Uterus (tissue), 4 donors: ENCODE results near the gene SPATA20. TPM values are rescaled to one million over a fixed set of nuclear protein-coding genes. Genes with fewer than 3 reads are reported as not detected.

Source experiments
- DNase-seq, 2 donors: peaks; one replicate each; pipeline ENCODE4 v3.0.0-alpha.2; 2019 to 2020
- H3K27ac ChIP-seq, 2 donors: fragments of 200-600 bp; sonication (generic); 1 replicate in 1 of 2; 2 replicates in 1 of 2; pipeline ENCODE4 v1.5.1; 2016 to 2018
- H3K27me3 ChIP-seq, 2 donors: fragments of 200-600 bp; sonication (generic); one replicate each; pipeline ENCODE4 v1.5.1; 2018 to 2019; ENCODE audit warnings: control low read depth in 1 of 2
- H3K36me3 ChIP-seq, 2 donors: fragments of 200-600 bp; sonication (generic); one replicate each; pipeline ENCODE4 v1.5.1; 2019; ENCODE audit warnings: control low read depth in 1 of 2
- H3K4me1 ChIP-seq, 2 donors: fragments of 200-600 bp; sonication (generic); one replicate each; pipeline ENCODE4 v1.5.1; 2018 to 2019; ENCODE audit warnings: control low read depth in 1 of 2
- H3K4me3 ChIP-seq, 2 donors: fragments of 200-600 bp; sonication (generic); 1 replicate in 1 of 2; 2 replicates in 1 of 2; pipeline ENCODE4 v1.5.1; 2018 to 2019; ENCODE audit warnings: mild to moderate bottlenecking in 1 of 2
- H3K9me3 ChIP-seq, 2 donors: fragments of 200-600 bp; sonication (generic); one replicate each; pipeline ENCODE4 v1.5.1; 2019; ENCODE audit warnings: control low read depth in 1 of 2
- POLR2A ChIP-seq, 2 donors: fragments of 450-650 bp; IDR thresholded peaks; one replicate each; pipeline ENCODE4 v1.6.1; 2016; ENCODE audit warnings: antibody characterized with exemption in 2 of 2, mild to moderate bottlenecking in 1 of 2, moderate library complexity in 1 of 2
- intact Hi-C: fragments of 100-400 bp; cut with DNase I; formaldehyde crosslinking; loops from one replicate; pipeline ENCODE4 v1.15.1; 2023; ENCODE audit warnings: low total_unique reads
- total RNA-seq, 4 donors: library from RNA; depleted of rRNA in 3 of 4; stranded (reverse); fragments of >200 nt in 3 of 4; gene quantifications; one replicate each; pipeline versions ENCODE4 v1.1.0 to v1.2.4, GENCODE V29; 2014 to 2023
- TF ChIP-seq, protein P1 (sequence below), 4 experiments: fragments of 200-600 bp in 2 of 4; fragments of 450-650 bp in 2 of 4; sonication (generic) in 2 of 4; IDR thresholded peaks; one replicate each; pipeline ENCODE4 v1.5.1; 2016 to 2019; ENCODE audit warnings: antibody characterized with exemption in 4 of 4, mild to moderate bottlenecking in 2 of 4, moderate library complexity in 1 of 4
- donor health status: DM: yes; HTN: yes; CAD: no.

Gene SPATA20
- total RNA-seq, 4 donors from 2014 or later = 39.7 to 57.2 (median 46.2) TPM

DNA sequence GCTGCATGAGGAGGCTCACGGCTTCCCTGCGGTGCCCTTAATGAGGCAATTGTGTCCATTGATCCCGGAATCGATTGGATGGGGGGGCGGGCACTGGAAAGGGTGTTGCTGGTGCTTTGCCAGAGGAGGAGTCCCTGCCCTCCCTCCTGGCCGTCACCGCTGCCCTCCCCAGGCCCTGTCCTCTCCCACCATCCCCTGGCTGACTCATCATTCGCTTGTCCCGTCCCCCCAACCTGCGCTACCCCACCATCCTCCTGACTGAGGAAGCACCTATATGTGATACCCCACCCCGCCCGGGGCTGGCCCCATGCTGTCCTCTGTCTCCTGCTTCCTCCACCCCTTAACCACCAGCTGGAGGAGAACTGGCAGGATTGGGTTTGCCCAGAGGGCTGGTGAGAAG, 34.3 kb downstream of the SPATA20 start:
- intact Hi-C loops = no loop called here
- Histone ChIP-seq H3K36me3 (no peaks in the 10 kb centered on the region), H3K4me3 (no peak overlapping the region), H3K27ac (no peak overlapping the region), H3K9me3 (no peaks in the 10 kb centered on the region), H3K4me1 (no peaks in the 10 kb centered on the region), H3K27me3 (no peaks in the 10 kb centered on the region)
- DNase-seq = no peak
- TF ChIP-seq, protein P1, sequence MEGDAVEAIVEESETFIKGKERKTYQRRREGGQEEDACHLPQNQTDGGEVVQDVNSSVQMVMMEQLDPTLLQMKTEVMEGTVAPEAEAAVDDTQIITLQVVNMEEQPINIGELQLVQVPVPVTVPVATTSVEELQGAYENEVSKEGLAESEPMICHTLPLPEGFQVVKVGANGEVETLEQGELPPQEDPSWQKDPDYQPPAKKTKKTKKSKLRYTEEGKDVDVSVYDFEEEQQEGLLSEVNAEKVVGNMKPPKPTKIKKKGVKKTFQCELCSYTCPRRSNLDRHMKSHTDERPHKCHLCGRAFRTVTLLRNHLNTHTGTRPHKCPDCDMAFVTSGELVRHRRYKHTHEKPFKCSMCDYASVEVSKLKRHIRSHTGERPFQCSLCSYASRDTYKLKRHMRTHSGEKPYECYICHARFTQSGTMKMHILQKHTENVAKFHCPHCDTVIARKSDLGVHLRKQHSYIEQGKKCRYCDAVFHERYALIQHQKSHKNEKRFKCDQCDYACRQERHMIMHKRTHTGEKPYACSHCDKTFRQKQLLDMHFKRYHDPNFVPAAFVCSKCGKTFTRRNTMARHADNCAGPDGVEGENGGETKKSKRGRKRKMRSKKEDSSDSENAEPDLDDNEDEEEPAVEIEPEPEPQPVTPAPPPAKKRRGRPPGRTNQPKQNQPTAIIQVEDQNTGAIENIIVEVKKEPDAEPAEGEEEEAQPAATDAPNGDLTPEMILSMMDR (IDR thresholded peaks at IDR 0.05) = no peak
- no peak for TF ChIP-seq POLR2A (IDR thresholded peaks at IDR 0.05)

DNA sequence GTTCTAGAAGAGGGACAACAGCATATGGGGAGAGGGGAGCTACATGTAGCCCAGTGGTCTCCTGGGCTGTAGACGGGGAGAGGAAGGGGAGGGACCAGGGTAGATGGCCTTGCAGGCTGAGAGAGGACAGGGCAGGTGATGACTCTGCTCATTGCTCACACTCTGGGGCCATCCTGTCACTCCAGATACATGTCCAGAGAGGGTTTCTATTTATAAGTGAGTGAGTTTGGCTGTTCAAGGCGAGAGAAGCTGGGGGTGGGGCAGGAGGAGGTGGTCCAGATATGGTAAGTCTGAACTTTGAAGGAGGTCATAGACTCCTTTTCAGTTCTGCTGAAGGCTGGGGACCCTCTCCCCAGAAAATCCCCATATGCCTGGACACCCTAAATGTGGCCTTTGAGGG, 35.8 kb downstream of the SPATA20 start:
- no peaks in the 10 kb centered on the region for H3K36me3 ChIP-seq
- H3K4me1 ChIP-seq = no peaks in the 10 kb centered on the region
- intact Hi-C loops = no loop called here
- no peak overlapping the region for H3K27ac ChIP-seq
- H3K4me3 ChIP-seq = no peak overlapping the region
- TF ChIP-seq POLR2A (IDR thresholded peaks at IDR 0.05) = no peak
- TF ChIP-seq, protein P1 (IDR thresholded peaks at IDR 0.05) = no peak
- H3K27me3 ChIP-seq = no peaks in the 10 kb centered on the region
- DNase-seq = no peak
- no peaks in the 10 kb centered on the region for H3K9me3 ChIP-seq

DNA sequence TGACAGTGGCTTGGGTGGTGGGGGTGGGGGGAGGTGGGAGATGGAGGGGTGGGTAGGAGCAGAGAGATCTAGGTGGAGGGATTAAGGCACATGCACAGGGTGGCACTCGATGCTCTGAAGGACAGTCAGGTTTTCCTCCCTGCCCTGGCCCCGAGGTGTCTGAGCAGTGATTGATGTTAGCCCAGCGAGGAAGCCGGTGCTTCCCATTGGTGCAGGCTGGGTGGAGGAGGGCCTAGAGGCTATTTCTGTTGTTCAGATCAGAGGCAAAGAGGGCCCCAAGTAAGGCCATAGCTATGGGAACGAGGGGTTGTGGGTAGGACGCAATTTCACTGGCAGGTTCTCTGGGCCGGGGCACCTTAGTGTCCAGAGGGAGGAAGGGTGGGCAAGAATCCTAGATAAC, 36.7 kb downstream of the SPATA20 start:
- Histone ChIP-seq H3K4me1 (peaks cover 0 to 3% of the 10 kb centered on the region in 2 donors), H3K36me3 (no peaks in the 10 kb centered on the region), H3K27ac (no peak overlapping the region), H3K9me3 (no peaks in the 10 kb centered on the region), H3K4me3 (no peak overlapping the region), H3K27me3 (no peaks in the 10 kb centered on the region)
- TF ChIP-seq, protein P1 (IDR thresholded peaks at IDR 0.05) = no peak
- TF ChIP-seq POLR2A (IDR thresholded peaks at IDR 0.05) = no peak
- no peak for DNase-seq
- intact Hi-C loops = no loop called here

DNA sequence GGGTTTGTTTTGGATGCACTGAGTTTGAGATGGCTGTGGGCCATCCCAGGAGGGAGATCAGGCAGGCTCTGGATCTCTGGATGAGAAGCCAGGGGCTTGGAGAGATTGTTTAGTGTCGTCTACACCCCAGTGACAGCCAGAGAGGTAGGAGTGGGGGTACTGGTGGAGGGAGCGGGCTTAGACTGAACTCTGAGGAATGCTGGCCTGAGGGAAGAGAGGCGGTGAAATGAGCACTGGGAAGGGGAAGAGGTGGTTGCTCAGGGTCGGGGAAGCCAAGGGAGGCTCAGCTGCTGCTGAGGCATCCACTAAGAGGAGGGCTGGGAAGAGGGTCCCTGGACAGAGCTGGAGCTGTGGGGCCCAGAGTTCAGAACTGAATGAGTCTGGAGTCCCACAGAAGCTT, 37.1 kb downstream of the SPATA20 start:
- TF ChIP-seq, protein P1 (IDR thresholded peaks at IDR 0.05) = no peak
- no peak for TF ChIP-seq POLR2A (IDR thresholded peaks at IDR 0.05)

DNA sequence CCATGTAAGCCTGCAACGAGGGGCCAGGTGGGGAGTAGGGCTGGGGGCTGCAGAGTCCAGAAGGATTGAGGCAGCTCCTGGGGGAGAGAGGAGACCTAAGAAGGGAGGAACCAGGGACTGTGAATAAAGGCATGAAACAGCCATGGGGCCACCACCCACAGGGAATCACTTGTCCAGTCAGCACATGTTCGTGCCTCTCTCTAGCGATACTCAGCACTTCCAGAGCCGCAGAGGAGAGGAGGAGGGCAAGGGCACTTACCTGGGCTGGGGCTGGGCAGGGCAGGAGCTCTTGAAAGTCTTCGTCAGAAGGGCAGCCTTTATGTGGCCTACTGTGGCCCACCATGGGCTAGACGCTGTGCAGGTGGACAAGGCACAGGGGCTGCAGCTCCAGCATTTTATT, 37.8 kb downstream of the SPATA20 start:
- H3K9me3 ChIP-seq = no peaks in the 10 kb centered on the region
- intact Hi-C loops = no loop called here
- H3K27ac ChIP-seq = no peak overlapping the region
- no peaks in the 10 kb centered on the region for H3K36me3 ChIP-seq
- DNase-seq = no peak
- H3K4me1 ChIP-seq = peaks cover 0 to 12% of the 10 kb centered on the region in 2 donors
- no peaks in the 10 kb centered on the region for H3K27me3 ChIP-seq
- TF ChIP-seq, protein P1 (IDR thresholded peaks at IDR 0.05) = no peak
- no peak for TF ChIP-seq POLR2A (IDR thresholded peaks at IDR 0.05)
- no peak overlapping the region for H3K4me3 ChIP-seq

More for the DNA sequence above, 37.1 kb downstream of the SPATA20 start:
- H3K27ac ChIP-seq = no peak overlapping the region
- intact Hi-C loops = no loop called here
- no peaks in the 10 kb centered on the region for H3K27me3 ChIP-seq
- DNase-seq = no peak
- H3K4me3 ChIP-seq = no peak overlapping the region
- no peaks in the 10 kb centered on the region for H3K36me3 ChIP-seq
- H3K4me1 ChIP-seq = peaks cover 0 to 8% of the 10 kb centered on the region in 2 donors
- H3K9me3 ChIP-seq = no peaks in the 10 kb centered on the region
